NCI-H345 treated with DMSO at 0.1 percent for 48 hours (cell line): Measurements from ENCODE around the gene CERS3.

Source experiments
- DNase-seq: peaks from one replicate; lab custom pipeline; 2025; ENCODE audit not compliant: unreplicated experiment; lab: John Stamatoyannopoulos, UW

CERS3 gene

DNA sequence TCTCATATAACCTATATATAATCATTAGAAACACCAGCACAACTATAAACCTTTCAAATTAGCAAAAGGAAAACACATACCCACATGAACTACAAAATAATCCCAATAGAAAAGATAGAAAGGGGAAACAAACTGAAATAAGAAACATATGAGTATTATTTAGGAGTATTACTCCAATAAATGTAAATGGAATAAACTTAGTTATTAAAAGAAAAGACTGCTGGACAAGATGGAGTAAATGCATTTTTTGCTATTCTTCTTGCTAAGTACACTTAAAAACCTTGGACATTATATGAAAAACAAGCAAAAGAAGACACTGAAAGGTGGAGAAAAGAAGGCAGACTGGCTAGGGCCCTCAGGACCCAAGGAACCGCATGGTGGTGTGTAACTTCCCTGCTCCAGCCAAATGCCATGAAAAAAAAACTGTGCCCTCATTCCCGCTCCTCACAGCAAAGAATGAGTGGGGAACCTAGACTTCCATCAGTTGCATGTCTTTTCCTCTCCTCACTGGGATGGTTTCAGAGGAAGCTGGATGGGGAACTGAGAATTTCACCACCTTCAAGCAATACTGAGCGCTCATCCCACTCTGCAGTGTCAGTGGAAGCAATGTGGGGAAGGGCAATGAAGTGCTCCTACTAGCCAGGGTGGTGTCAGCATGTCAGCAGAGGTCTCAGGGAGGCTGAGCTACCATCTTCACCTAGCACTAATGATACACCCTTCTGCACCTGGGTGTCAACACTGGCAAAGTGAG lies 143.3 kb downstream of the CERS3 start:
- no peak for DNase-seq

DNA sequence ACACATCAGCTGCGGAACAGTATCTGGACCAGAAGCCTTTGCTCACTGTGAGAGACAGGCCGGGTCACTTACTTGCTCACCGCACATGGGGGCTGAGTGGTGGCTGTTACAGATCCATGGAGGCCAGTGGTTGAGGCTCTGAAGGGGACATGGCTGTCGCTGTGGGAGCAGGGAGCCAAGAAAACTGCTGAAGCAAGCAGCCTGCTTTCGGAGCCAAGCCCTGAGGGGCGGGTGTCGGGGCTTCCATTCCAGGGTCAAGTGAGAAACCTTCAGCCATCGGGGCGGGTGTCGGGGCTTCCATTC lies 144.7 kb downstream of the CERS3 start:
- no peak for DNase-seq

DNA sequence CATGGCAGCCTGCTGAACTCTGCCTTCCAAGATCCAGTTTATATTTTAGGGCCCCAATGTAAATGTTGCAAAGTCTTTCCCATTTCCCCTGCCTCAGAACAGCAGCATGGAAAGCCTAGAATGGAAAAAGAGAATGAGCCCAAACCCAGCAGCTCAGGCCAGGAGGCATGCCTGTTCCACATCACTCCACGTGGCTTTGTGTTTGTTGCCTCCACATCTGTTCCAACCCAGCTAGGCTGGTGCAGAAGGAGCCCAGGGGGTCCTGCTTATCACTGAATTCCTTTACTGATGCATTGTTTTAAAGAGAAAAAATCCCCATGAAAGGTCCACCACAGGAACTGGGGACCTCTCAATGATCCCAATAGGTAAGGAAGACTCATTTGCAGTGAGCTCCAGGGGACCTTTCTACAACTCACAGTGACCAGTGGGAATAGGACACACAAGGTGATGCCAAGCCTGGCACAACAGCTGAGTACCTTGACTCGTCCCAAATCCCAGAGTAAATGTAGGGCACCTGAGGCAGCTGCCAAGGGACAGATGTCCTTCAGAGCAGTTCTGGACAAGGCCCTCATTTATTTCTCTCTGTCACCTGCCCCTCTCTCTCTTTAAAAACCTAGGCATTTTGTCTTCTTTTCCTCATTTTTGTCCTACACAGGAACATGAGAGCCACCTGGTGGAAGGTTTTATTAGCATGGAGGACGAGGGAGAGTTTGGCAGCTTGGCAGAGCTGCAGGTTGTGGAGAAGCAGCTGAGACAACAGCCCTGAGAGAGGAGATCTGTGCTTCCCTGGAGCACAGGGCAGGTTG lies 145.2 kb downstream of the CERS3 start:
- no peak for DNase-seq

DNA sequence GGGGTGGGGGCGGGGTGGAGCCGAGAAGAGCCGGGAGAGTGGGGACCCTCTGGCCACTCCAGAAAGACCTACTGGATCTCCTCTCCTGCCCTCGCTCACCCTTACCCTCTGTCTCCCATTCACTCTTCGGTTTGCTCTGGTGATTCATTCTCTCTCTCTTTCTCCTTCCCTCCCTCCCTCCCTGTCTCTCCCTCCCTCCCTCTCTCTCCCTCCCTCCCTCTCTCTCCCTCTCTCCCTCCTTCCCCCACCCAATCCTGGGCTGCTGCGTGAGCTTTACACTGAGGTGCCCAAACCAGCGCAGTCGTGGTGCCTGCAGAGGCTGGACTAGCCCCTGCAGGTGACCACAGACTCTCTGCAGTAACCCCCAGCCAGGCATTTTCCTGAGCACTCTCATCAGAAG lies 154.8 kb downstream of the CERS3 start:
- DNase-seq = no peak

DNA sequence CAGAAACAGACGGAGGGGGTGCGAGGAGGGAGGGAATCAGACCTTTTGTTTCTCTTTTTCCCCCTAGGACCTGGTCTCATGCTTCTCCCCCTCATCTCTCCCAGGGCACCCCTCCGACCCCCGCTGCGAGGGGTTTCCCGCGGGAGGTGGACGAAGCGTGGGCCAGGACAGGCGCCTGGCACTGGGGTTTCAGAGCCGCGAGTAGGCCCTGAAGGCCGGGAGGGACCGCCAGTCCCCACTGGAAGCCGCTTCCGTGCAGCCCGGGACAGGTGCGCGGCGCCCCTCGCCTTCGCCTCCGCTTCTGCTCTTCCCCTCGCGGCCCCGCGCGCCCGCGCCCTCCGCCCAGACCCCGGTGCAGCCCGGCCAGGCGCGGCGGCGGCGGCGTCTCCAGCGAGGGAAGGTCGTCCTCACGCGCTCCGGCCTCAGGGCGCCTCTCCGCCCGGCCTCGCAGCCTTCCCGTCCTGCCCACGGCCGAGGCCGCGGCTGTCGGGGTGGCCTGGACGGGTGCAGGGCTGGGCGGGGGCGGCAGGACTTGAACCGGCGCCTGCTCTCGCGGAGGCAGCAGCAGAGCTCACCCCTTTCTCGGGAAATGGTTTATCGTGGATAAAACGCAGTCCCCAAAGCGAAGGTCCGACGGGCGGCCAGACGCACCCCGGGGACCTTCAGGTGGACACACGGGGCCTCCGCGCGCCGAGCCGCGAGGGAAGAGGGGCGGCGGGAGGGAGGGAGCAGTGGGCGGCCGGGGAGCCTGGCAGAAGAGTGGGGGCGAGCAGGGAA lies 155.4 kb downstream of the CERS3 start:
- DNase-seq = no peak

DNA sequence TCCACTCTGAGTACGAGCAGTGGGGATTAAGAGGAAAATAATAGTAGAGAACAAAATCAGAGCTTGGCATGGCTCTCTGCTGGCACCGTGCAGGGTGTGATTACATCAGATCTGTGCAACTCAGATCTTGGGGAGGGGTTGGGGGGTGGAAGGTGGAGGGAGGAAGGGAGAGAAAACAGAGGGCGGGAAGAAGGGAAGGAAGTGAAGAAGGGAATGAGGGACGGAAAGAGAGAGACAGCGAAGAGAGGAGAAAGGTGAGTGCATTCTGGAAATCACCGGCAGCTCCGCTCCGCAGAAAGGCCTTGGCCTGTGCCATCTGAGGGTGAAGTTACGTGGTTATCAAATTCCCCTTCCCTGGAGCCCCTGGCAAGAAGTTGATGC lies 156.0 kb downstream of the CERS3 start:
- DNase-seq = no peak

DNA sequence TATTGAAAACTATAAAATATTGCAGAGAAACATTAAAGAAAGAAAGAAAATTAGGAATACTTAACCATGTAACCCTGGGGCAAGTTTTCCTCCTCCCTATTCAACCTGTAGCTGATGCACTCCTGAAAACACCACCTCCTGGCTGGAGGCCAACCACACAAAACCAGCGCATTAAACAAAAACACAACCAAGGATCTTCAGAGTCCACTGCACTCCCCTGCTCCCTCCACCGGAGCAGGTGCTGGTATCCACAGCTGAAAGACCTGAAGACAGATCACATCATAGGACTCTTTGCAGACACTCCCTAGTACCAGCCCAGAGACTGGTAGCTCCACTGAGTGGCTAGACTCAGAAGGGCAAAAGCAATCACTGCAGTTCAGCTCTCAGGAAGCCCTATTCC lies 173.4 kb downstream of the CERS3 start:
- DNase-seq = no peak

DNA sequence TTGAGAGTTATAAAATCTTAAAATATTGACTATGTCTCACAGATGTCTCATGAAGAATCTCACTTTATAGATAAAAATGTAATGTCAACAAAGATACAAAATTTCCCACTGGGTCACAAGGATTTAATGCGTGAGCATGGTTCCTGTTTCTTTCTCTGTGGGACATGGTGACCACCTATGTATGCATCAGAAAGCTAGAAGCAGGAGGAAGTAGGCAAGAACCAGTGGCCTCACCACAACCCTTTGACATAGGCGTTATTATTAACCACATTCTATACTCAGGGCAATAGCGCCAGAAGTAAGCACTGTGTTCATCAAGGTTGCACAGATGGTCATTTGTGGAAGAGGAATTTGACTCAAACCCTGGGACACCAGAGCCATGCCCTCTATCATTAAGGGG lies 175.3 kb downstream of the CERS3 start:
- no peak for DNase-seq

DNA sequence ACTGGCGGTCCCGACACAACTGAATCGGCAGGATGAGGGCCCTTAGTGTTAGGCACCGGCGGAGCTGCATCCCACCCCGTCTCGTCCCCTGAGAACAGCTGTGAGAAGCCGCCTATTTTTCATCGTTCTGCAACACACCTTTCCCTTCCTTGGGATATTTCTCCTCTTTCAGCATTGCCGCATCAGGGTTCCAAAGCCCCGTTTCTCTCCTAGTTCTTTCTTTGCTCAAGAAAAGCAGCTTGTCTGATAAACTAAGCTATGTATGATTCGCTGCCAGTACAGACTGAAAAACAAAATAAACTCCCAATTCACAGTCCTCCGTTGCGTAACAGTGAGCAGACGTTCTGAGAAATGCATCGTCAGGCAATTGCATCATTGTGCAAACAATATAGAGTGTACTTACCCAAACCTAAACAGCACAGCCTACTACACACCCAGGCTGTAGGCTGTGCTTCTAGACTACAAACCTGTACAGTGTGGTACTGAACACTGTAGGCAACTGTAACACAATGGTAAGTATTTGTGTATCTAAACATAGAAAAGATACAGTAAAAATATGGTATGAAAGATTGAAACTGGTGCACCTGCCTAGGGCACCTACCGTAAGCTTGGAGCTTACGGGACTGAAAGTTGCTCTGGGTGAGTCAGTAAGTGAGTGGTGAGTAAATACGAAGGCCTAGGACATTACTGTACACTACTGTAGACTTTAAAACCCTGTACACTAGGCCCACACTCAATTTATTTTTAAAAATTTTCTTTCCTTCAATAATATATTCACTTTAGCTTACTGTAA lies 178.1 kb downstream of the CERS3 start:
- DNase-seq = peak; percentile 39
